ENCODE measurements around the gene GADD45B.

The GADD45B gene

DNA sequence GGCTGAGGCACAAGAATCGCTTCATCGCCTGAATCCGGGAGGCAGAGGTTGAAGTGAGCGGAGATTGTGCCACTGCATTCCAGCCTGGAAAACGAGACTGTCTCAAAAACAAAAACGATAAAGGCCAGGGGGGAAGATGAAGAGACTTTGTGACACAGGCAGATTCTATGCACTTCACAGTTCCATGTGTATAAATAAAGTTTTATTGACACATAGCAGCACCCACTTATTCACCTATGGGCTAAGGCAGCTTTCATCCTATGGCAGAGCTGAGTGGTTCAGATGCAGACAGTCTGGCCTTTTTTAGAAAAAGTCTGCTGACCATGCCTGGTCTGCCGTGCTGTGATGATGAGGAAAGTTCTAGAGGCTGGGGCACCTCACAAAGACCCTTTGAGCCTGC lies 24.8 kb upstream of the GADD45B start:
- no peak overlapping the region for H3K4me2 ChIP-seq (ENCODE audit: low read depth, low read length, poor library complexity, severe bottlenecking)
- peaks cover 91% of the 10 kb centered on the region for H3K79me2 ChIP-seq (ENCODE audit: insufficient read depth, low read length)
- H4K20me1 ChIP-seq (ENCODE audit: low read depth, low read length): peaks cover 10% of the 10 kb centered on the region
- H3K9me2 ChIP-seq (replicated peaks; ENCODE audit: insufficient read depth, low read length): no peaks in the 10 kb centered on the region
- no peak overlapping the region for H3K27ac ChIP-seq (ENCODE audit: low read depth, low read length)
- H3K9ac ChIP-seq (ENCODE audit: low read length): no peak overlapping the region
- TF ChIP-seq, protein P1, sequence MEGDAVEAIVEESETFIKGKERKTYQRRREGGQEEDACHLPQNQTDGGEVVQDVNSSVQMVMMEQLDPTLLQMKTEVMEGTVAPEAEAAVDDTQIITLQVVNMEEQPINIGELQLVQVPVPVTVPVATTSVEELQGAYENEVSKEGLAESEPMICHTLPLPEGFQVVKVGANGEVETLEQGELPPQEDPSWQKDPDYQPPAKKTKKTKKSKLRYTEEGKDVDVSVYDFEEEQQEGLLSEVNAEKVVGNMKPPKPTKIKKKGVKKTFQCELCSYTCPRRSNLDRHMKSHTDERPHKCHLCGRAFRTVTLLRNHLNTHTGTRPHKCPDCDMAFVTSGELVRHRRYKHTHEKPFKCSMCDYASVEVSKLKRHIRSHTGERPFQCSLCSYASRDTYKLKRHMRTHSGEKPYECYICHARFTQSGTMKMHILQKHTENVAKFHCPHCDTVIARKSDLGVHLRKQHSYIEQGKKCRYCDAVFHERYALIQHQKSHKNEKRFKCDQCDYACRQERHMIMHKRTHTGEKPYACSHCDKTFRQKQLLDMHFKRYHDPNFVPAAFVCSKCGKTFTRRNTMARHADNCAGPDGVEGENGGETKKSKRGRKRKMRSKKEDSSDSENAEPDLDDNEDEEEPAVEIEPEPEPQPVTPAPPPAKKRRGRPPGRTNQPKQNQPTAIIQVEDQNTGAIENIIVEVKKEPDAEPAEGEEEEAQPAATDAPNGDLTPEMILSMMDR (IDR thresholded peaks at IDR 0.05; ENCODE audit: insufficient read depth, low read length, poor library complexity, severe bottlenecking): no peak
- TF ChIP-seq EZH2phosphoT487 (conservative IDR thresholded peaks at IDR 0.05; ENCODE audit: low read length): no peak
- H3F3A ChIP-seq (ENCODE audit: insufficient read depth): 0 out of 2 replicates have a peak, but pooled peaks cover 4% of the 10 kb centered on the region
- H3K36me3 ChIP-seq (ENCODE audit: low read length): no peaks in the 10 kb centered on the region
- no peaks in the 10 kb centered on the region for H3K27me3 ChIP-seq (ENCODE audit: low read length)
- H3K9me3 ChIP-seq (ENCODE audit: insufficient read depth, low read length): no peaks in the 10 kb centered on the region
- H3K4me3 ChIP-seq (ENCODE audit: insufficient read depth, low read length, poor library complexity, severe bottlenecking): no peak overlapping the region
- no peak overlapping the region for H2AFZ ChIP-seq (ENCODE audit: low read depth, low read length, severe bottlenecking)

DNA sequence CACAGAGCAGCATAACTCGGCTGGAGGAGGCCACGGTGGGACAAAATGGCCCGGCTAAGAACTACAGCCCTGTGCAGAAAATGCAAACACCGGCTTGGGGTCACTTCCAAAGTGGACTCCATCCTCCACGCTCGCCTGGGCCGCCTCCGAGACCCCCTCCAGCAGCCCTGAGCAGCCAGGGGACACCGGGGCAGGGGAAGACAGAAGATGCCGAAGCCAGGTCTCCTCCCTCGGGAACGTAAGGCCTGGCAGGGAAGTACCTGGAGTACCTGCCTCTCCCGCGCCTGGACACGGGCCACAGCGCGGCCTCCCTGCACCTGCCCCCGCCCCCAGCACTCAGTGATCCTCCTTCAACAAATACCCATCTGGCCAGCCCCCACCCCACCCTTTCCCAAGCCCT lies 24.2 kb upstream of the GADD45B start:
- Histone ChIP-seq H3K27me3 (ENCODE audit: low read length) (no peaks in the 10 kb centered on the region), H3K4me3 (ENCODE audit: insufficient read depth, low read length, poor library complexity, severe bottlenecking) (no peak overlapping the region), H3F3A (ENCODE audit: insufficient read depth) (0 out of 2 replicates have a peak, but pooled peaks cover 4% of the 10 kb centered on the region), H3K79me2 (ENCODE audit: insufficient read depth, low read length) (peaks cover 94% of the 10 kb centered on the region), H3K4me2 (ENCODE audit: low read depth, low read length, poor library complexity, severe bottlenecking) (no peak overlapping the region), H4K20me1 (ENCODE audit: low read depth, low read length) (peaks cover 10% of the 10 kb centered on the region), H3K27ac (ENCODE audit: low read depth, low read length) (no peak overlapping the region), H3K9ac (ENCODE audit: low read length) (no peak overlapping the region), H2AFZ (ENCODE audit: low read depth, low read length, severe bottlenecking) (no peak overlapping the region), H3K9me3 (ENCODE audit: insufficient read depth, low read length) (no peaks in the 10 kb centered on the region), H3K36me3 (ENCODE audit: low read length) (no peaks in the 10 kb centered on the region), H3K9me2 (replicated peaks; ENCODE audit: insufficient read depth, low read length) (no peaks in the 10 kb centered on the region)
- TF ChIP-seq, protein P1 (IDR thresholded peaks at IDR 0.05; ENCODE audit: insufficient read depth, low read length, poor library complexity, severe bottlenecking): no peak
- no peak for TF ChIP-seq EZH2phosphoT487 (conservative IDR thresholded peaks at IDR 0.05; ENCODE audit: low read length)

DNA sequence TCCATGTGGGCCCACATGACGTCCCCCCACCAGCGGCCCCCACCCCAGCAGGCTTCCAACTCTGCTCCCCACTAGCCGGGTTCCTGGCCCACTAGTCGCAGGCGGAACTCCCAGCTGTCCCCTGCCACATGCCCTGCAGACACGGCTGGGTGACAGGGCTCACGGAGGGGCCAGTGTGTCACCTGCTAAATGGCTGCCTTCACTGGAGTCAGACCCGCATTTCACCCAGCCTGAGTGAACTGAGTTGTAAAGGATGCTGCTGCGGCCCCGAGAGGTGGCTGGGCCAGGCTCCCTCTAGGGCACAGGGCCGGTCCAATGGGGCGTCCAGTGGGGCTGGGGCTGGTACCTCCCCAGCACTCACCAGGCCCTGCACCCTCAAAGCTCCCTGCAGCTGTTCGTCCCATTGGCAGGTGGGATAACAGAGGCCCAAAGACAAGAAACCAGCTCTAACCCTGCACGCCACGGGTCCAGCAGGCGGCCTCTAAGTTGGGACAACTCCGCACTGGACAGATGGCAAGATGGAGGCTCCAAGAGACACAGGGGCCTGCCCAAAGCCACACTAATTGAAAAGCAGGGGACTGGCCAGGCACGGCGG lies 22.4 kb upstream of the GADD45B start:
- H3K4me2 ChIP-seq (ENCODE audit: low read depth, low read length, poor library complexity, severe bottlenecking): no peak overlapping the region
- H3K27ac ChIP-seq (ENCODE audit: low read depth, low read length): no peak overlapping the region

More for the DNA sequence above, 22.4 kb upstream of the GADD45B start:
- no peaks in the 10 kb centered on the region for H3K9me2 ChIP-seq (replicated peaks; ENCODE audit: insufficient read depth, low read length)
- TF ChIP-seq, protein P1 (IDR thresholded peaks at IDR 0.05; ENCODE audit: insufficient read depth, low read length, poor library complexity, severe bottlenecking): no peak
- no peak for TF ChIP-seq EZH2phosphoT487 (conservative IDR thresholded peaks at IDR 0.05; ENCODE audit: low read length)
- H3K79me2 ChIP-seq (ENCODE audit: insufficient read depth, low read length): peaks cover 79% of the 10 kb centered on the region
- no peaks in the 10 kb centered on the region for H3K9me3 ChIP-seq (ENCODE audit: insufficient read depth, low read length)
- no peaks in the 10 kb centered on the region for H3K27me3 ChIP-seq (ENCODE audit: low read length)
- peaks cover 10% of the 10 kb centered on the region for H4K20me1 ChIP-seq (ENCODE audit: low read depth, low read length)
- no peaks in the 10 kb centered on the region for H3K36me3 ChIP-seq (ENCODE audit: low read length)
- H2AFZ ChIP-seq (ENCODE audit: low read depth, low read length, severe bottlenecking): no peak overlapping the region
- no peak overlapping the region for H3K9ac ChIP-seq (ENCODE audit: low read length)
- no peak overlapping the region for H3K4me3 ChIP-seq (ENCODE audit: insufficient read depth, low read length, poor library complexity, severe bottlenecking)
- H3F3A ChIP-seq (ENCODE audit: insufficient read depth): peaks cover 13% of the 10 kb centered on the region; the same call in 1 of the 2 replicates
